Measurements from ENCODE around the gene LATS2.
A peak's percentile ranks its signal among the peaks of the same experiment; 100 is the strongest.

LATS2 gene

GRCh38 chr13:21066946-21067345, 5.6 kb upstream of the LATS2 start:
- no peak for TF ChIP-seq CTCF (IDR thresholded peaks at IDR 0.05; ENCODE audit: low read depth, low read length)
- no peak overlapping the region for H3K4me3 ChIP-seq (ENCODE audit: low read depth, low read length)

GRCh38 chr13:21065686-21066085, 4.3 kb upstream of the LATS2 start:
- TF ChIP-seq CTCF (IDR thresholded peaks at IDR 0.05; ENCODE audit: low read depth, low read length): no peak
- no peak overlapping the region for H3K4me3 ChIP-seq (ENCODE audit: low read depth, low read length)

- H3K4me3 ChIP-seq (ENCODE audit: low read depth, low read length): no peak overlapping the region
- TF ChIP-seq CTCF (IDR thresholded peaks at IDR 0.05; ENCODE audit: low read depth, low read length): no peak
Measured at GRCh38 chr13:21063031-21063430, 1.6 kb upstream of the LATS2 start.

GRCh38 chr13:21060338-21061028, 903 bp downstream of the LATS2 start:
- H3K4me3 ChIP-seq (ENCODE audit: low read depth, low read length): peak overlapping the region; percentile 89
- TF ChIP-seq CTCF (IDR thresholded peaks at IDR 0.05; ENCODE audit: low read depth, low read length): no peak

GRCh38 chr13:21059641-21060337, 1.6 kb downstream of the LATS2 start:
- H3K4me3 ChIP-seq (ENCODE audit: low read depth, low read length): peak overlapping the region; percentile 89
- no peak for TF ChIP-seq CTCF (IDR thresholded peaks at IDR 0.05; ENCODE audit: low read depth, low read length)

GRCh38 chr13:21058361-21058760, 3.0 kb downstream of the LATS2 start:
- no peak overlapping the region for H3K4me3 ChIP-seq (ENCODE audit: low read depth, low read length)
- TF ChIP-seq CTCF (IDR thresholded peaks at IDR 0.05; ENCODE audit: low read depth, low read length): no peak

- no peak overlapping the region for H3K4me3 ChIP-seq (ENCODE audit: low read depth, low read length)
- TF ChIP-seq CTCF (IDR thresholded peaks at IDR 0.05; ENCODE audit: low read depth, low read length): no peak
Measured at GRCh38 chr13:21055511-21056045, 5.8 kb downstream of the LATS2 start.
